ENCODE results near the gene MXD1. TPM values are rescaled to one million over a fixed set of nuclear protein-coding genes. Genes with fewer than 3 reads are reported as not detected.

Gene MXD1
- total and polyA plus RNA-seq, 8 donors: 8.1 to 40.2 (median 18.2) TPM

- Histone ChIP-seq H3K9me3 (no peaks in the 10 kb centered on the region), H3K27ac (no peak overlapping the region), H3K4me1 (peaks cover 0 to 10% (median 0%) of the 10 kb centered on the region in 4 donors), H3K4me3 (no peak overlapping the region), H3K27me3 (no peaks in the 10 kb centered on the region), H3K36me3 (peaks cover 53 to 85% (median 83%) of the 10 kb centered on the region in 4 donors)
- no peak for DNase-seq
- TF ChIP-seq POLR2AphosphoS5 (IDR thresholded peaks at IDR 0.05) (no peak), POLR2A (IDR thresholded peaks at IDR 0.05) (no peak), EP300 (IDR thresholded peaks at IDR 0.05) (no peak), CTCF (IDR thresholded peaks at IDR 0.05) (no peak)
- 91 to 95% (median 94%) methylated on average over 8 of the region's 8 CpGs for WGBS, 5 donors
- intact Hi-C loops (cut with DNase I; ENCODE audit: low total_unique reads): no loop called here
These were observed 25.8 kb downstream of the MXD1 start for GRCh38 chr2:69940691-69941090.

- Histone ChIP-seq H3K36me3 (peaks cover 28 to 60% (median 58%) of the 10 kb centered on the region in 4 donors), H3K27ac (peak overlapping the region in 2 of 5 donors; percentile 53 to 81), H3K9me3 (no peaks in the 10 kb centered on the region), H3K4me1 (peaks cover 0 to 34% (median 11%) of the 10 kb centered on the region in 4 donors), H3K4me3 (no peak overlapping the region), H3K27me3 (peaks cover 0 to 1% (median 0%) of the 10 kb centered on the region in 3 donors)
- intact Hi-C loops (cut with DNase I; ENCODE audit: low total_unique reads): no loop called here
- TF ChIP-seq EP300 (IDR thresholded peaks at IDR 0.05) (no peak), CTCF (IDR thresholded peaks at IDR 0.05) (no peak), POLR2A (IDR thresholded peaks at IDR 0.05) (no peak), POLR2AphosphoS5 (IDR thresholded peaks at IDR 0.05) (no peak)
- WGBS, 5 donors: 80 to 89% (median 87%) methylated on average over 11 of the region's 11 CpGs
- no peak for DNase-seq
These were observed 28.3 kb downstream of the MXD1 start for GRCh38 chr2:69943000-69943842.

GRCh38 chr2:69943843-69944525, 29.1 kb downstream of the MXD1 start:
- Histone ChIP-seq H3K36me3 (peaks cover 20 to 52% (median 50%) of the 10 kb centered on the region in 4 donors), H3K27ac (peak overlapping the region in 2 of 5 donors; percentile 53 to 81), H3K9me3 (no peaks in the 10 kb centered on the region), H3K27me3 (peaks cover 0 to 9% (median 0%) of the 10 kb centered on the region in 3 donors), H3K4me3 (no peak overlapping the region), H3K4me1 (peaks cover 0 to 42% (median 14%) of the 10 kb centered on the region in 4 donors)
- intact Hi-C loops (cut with DNase I; ENCODE audit: low total_unique reads): no loop called here
- 70 to 90% (median 81%) methylated on average over 9 of the region's 9 CpGs for WGBS, 5 donors
- no peak for TF ChIP-seq POLR2AphosphoS5 (IDR thresholded peaks at IDR 0.05)
- no peak for TF ChIP-seq CTCF (IDR thresholded peaks at IDR 0.05)
- no peak for DNase-seq

GRCh38 chr2:69944756-69945155, 29.8 kb downstream of the MXD1 start:
- TF ChIP-seq EP300 (IDR thresholded peaks at IDR 0.05): no peak
- TF ChIP-seq POLR2AphosphoS5 (IDR thresholded peaks at IDR 0.05): no peak
- TF ChIP-seq CTCF (IDR thresholded peaks at IDR 0.05): no peak
- TF ChIP-seq POLR2A (IDR thresholded peaks at IDR 0.05): no peak
- intact Hi-C loops (cut with DNase I; ENCODE audit: low total_unique reads): no loop called here
- DNase-seq: no peak
- Histone ChIP-seq H3K4me1 (peaks cover 0 to 44% (median 14%) of the 10 kb centered on the region in 4 donors), H3K9me3 (no peaks in the 10 kb centered on the region), H3K36me3 (peaks cover 15 to 45% (median 42%) of the 10 kb centered on the region in 4 donors), H3K4me3 (no peak overlapping the region), H3K27me3 (peaks cover 0 to 10% (median 0%) of the 10 kb centered on the region in 3 donors), H3K27ac (peak overlapping the region in 3 of 5 donors; percentile 7 to 81 (median 79))
- WGBS, 5 donors: 91 to 99% (median 94%) methylated on average over 7 of the region's 7 CpGs
